ENCODE data around the gene ANKRD63.
A peak's percentile ranks its signal among the peaks of the same experiment; 100 is the strongest.

ANKRD63 gene

DNA sequence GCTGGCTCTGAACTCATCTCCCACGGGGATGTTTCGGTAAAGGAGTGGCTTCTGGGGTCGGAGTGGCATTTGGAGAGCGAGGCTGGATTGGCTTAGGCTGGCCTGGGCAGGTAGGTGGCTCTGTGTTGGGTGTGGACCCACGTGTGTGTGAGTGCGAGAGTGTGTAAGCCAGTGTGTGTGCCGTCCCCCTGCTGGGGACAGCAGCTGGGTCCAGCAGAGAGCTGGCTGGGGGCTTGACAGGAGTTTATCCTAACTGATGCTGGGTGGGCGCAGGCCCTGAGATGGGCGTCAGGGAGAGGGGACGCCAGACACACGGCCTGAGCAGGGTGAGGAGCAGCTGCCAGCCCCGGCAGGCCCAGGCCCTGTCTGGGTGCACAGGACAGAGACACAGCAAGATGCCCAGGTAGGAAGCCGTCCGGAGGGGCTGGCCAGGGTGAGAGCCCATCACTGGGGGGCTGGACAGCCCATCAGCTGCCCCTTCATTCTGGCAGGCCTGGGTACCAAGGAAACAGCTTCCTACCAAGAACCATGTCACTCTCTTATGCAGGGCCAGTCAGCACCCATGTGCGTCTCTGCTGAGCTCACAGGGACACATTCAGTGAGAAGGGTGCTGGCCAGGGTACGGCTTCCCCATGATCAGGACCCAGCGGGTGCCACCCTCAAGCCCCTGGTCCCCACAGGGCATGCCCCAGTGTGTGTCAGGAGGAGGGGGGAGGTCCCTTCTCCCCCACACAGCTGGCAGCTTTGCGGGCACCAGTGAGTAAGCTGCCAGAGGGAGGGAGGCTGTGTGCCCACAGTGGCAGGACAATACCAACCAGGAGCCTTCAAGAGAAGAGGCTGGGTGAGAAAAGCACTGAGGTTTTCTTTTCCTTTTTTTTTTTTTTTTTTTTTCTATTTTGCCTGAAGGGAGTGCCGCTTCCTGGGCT, 42.9 kb downstream of the ANKRD63 start:
- no peak for DNase-seq

DNA sequence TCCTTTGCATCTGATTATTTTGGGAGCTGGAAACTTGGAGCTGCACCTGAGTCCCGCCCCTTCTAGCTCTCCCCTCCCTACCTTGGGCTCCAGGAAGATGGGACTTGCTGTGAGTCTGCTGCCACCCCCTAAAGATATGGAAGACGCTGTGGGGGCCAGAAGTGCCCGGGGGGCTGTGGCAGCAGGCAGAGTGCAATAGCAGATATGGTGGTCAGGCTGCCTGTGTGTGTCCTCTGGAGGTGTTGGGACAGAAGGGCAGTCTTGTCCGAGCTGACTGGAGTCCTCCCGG, 43.5 kb downstream of the ANKRD63 start:
- no peak for DNase-seq

DNA sequence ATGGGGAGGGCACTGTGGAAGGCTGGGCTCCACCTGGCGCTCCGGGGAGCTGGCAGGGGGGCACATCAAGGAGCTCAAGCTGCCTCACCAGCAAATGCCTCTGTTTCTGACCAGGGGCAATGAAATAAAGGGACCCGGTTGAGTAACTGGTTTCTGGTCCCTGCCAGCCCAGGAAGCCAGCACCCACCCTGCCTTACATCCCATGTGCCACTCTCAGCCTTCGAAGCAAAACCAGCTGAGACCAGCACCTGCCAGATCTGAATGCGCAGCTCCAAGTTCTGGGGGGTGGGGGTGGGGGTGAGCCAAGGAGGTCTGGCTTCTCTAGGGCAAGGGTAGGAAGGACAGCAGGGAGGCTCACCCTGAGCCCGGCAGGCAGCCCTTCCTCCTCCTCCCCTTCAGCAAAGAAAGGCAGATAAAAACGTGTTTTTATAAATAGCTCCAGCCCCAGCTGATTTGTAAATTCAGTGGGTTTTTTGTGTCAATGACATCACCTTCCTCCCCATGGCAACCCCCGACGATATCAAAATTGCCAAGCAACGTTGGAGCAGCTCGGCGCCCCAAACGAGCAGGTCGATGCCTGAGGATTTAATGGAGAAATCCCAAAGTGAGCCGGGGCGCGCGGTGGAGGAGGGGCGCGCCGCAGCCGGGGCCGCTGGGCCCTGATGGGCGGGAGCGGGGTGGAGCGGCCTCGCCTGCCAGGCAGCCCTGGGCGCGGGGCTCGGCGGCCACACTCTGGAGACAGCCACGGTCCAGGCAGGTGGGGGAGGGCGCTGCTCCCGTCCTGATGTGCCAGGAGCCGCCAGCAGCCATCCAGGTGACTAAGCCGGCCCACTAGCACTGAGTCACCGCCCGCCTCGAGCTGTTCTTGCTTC, 44.1 kb downstream of the ANKRD63 start, which contains the start of gene PAK6:
TSS of gene PAK6 (plus strand) at position 532 of the 872 bp plus-strand sequence. CDS start 25,723 bp downstream, outside the sequence.
- DNase-seq, result peak; percentile 18

DNA sequence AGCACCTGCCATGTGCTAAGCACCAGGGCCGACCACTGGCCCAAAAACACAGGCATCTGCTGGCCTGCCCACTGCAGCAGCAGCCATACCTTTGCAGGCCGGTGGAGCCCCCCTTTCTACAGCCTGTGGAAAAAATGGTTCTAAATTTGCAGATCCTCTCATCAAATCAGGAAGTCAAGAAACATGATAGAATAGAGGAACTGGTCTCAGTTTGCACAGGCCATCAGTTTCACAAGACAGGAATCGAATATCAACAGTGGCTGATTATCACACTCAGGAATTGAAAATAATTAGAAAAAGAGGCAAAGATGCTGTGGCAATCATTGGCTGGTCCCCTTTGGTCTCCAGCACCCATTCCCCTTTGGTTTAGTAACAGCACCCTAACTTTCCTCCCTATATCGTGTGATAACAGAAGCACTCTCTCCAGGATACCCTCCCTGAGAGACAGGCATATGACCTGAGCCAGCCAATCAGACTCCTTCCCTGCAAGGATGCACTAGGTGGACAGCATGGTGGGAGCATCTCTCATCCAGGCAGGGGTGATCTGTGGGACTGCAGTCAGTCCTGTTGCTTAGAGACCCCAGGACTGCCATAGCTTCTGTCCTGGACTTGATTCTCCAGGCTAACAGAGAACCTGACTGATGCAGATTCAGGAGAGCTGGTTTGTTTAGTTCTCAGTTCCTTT, 47.5 kb downstream of the ANKRD63 start:
- DNase-seq, result no peak

DNA sequence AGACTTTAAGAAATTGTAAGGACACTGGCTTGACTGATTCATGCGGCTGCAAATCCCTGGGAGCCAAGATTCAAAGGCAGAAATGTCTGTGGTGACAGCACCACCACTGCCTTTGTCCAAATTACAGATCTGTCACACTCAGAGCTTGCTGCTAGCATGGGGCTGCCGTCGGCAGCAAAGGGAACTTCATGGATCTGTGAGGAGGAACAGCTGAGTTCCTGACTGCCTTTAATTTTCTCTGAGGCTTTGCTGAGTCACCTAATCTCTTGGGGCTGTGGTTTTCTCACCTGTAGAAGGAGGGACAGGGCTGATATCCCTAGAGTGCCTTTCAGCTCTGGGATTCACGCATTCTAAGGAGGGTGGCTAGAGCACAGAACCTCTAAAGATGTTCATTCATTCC, 48.1 kb downstream of the ANKRD63 start:
- DNase-seq, result no peak

DNA sequence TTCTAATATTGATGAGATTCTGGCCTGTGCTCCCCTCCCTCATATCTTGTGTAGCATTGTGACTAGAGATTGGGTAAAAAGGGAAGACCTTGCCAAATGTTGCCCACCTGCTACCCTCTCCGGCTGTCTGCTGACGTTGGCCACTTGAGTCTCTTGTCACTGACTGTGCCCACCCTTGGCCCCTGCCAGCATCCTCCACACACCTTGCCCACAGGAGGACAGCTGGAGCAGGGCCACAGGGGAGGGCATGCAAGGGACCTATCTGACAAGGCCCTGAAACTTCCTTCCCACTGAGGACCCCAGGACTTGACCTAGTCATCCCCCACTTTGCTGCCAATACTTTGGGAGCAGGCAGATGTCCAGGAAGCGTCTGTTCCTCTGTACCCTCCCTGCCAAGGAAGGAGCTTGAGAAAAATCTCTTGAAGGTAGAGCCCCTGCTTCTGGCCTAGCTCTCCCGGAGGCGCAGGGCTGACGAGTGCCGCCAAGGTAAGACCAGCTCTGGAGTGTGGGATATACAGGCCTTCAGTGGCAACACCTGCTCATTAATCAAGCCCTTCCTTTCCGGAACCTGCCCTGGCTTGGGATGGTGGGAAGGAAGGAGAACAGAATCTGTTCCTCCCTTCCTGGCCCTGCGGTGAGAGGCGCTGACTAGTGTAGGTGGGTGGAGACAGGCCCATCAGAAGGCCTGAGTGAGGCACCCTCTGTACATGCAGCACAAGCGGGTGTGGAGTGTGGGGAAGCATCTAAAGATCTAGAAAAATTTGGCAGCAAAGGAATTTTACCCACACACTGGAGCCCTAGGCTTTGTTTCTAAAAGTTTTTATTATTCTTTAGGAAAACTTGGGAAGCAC, 48.9 kb downstream of the ANKRD63 start:
- no peak for DNase-seq

DNA sequence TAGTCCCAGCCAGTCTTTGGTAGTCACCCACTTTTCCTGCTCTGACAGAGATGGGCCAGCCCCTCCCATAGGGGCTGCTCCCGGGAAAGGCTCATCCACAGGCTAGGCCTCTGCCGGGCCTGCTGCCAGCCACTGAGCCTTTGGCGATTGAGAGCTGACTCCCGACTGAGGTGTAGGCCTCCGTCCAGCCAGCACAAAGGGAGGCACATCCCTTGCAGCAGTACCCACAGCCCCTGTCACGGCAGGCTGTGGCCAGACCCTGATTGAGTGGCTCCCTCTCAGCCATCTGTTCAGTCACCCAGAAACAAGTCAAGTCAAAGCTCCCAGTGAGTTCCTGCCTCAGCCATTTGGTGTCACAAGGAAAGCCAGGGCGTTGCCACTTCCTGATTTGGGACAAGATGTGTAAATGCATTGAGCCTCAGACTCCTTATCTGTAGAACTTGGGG, 50.2 kb downstream of the ANKRD63 start:
- DNase-seq, result no peak

Data from activated CD4-positive, alpha-beta T cell treated with anti-CD3 and anti-CD28 coated beads, Interleukin-2, amount 50 U/mL, for 4 hours (primary cell).